Gastroesophageal sphincter (tissue), 4 donors: ENCODE measurements around the gene SHC2. TPM values are rescaled to one million over a fixed set of nuclear protein-coding genes. Genes with fewer than 3 reads are reported as not detected.

ENCODE experiments used
- ATAC-seq: fragments of 150-250 bp; one replicate; pipeline ENCODE4 v1.9.1; 2016; ENCODE audit warnings: mild to moderate bottlenecking, moderate library complexity
- H3K27ac ChIP-seq, 4 donors: fragments of 200-600 bp; sonication (generic) in 3 of 4; 1 replicate in 3 of 4; 2 replicates in 1 of 4; pipeline ENCODE4 v1.5.1; 2016 to 2019
- H3K27me3 ChIP-seq: fragments of 200-600 bp; sonication (generic); one replicate; pipeline ENCODE4 v1.5.1; 2019
- H3K36me3 ChIP-seq, 2 donors: fragments of 200-600 bp; sonication (generic); one replicate each; pipeline ENCODE4 v1.5.1; 2019; ENCODE audit warnings: control low read depth in 1 of 2
- H3K4me1 ChIP-seq, 3 donors: fragments of 200-600 bp; sonication (generic); 1 replicate in 2 of 3; 2 replicates in 1 of 3; pipeline ENCODE4 v1.5.1; 2016 to 2019; ENCODE audit warnings: control low read depth in 2 of 3
- H3K4me3 ChIP-seq, 2 donors: fragments of 200-600 bp; sonication (generic); one replicate each; pipeline ENCODE4 v1.5.1; 2019; ENCODE audit warnings: mild to moderate bottlenecking in 1 of 2, moderate library complexity in 1 of 2
- H3K9me3 ChIP-seq, 3 donors: fragments of 200-600 bp; sonication (generic); one replicate each; pipeline ENCODE4 v1.5.1; 2017 to 2019; ENCODE audit warnings: control low read depth in 2 of 3
- CTCF ChIP-seq, 4 experiments: fragments of 200-600 bp in 2 of 4; fragments of 450-650 bp in 2 of 4; sonication (generic) in 1 of 4; IDR thresholded peaks; one replicate each; pipeline ENCODE4 v1.5.1; 2017 to 2019; ENCODE audit warnings: antibody characterized with exemption in 4 of 4, mild to moderate bottlenecking in 2 of 4, moderate library complexity in 2 of 4
- EP300 ChIP-seq: sonication (generic); formaldehyde crosslinking; IDR thresholded peaks from one replicate; pipeline ENCODE4 v1.6.1; 2017; ENCODE audit warnings: antibody characterized with exemption, mild to moderate bottlenecking
- POLR2A ChIP-seq, 2 donors: fragments of 450-650 bp; IDR thresholded peaks; one replicate each; pipeline ENCODE4 v1.6.1; 2017; ENCODE audit warnings: antibody characterized with exemption in 2 of 2, mild to moderate bottlenecking in 2 of 2, moderate library complexity in 1 of 2
- POLR2AphosphoS5 ChIP-seq: sonication (generic); formaldehyde crosslinking; IDR thresholded peaks from one replicate; pipeline ENCODE4 v1.6.1; 2017; ENCODE audit warnings: antibody characterized with exemption
- WGBS, 2 donors: methylation state at CpG; one replicate each; pipeline ENCODE4 v1.1.5; 2018; ENCODE audit warnings: low coverage in 1 of 2; 5-methylcytosine and 5-hydroxymethylcytosine counted together
- total RNA-seq, 4 donors: library from RNA; depleted of rRNA; stranded (reverse); fragments of >200 nt; gene quantifications; one replicate each; pipeline ENCODE4 v1.1.0, GENCODE V29; 2016

Gene SHC2
- total RNA-seq, 4 donors from 2014 or later, result 14.7 to 24.6 (median 20.4) TPM

- ATAC-seq, result no peak
- WGBS, 2 donors, result 94% methylated on average over 7 of the region's 11 CpGs; no CpG with 5 or more reads in 1 of the 2 donors
- H3K9me3 ChIP-seq, result no peaks in the 10 kb centered on the region
- H3K36me3 ChIP-seq, result no peaks in the 10 kb centered on the region
- H3K27me3 ChIP-seq, result peaks cover 82% of the 10 kb centered on the region
- H3K27ac ChIP-seq, result no peak overlapping the region
- TF ChIP-seq POLR2A (IDR thresholded peaks at IDR 0.05) (no peak), CTCF (IDR thresholded peaks at IDR 0.05) (no peak), EP300 (no peak), POLR2AphosphoS5 (no peak)
- H3K4me1 ChIP-seq, result peaks cover 0 to 8% (median 0%) of the 10 kb centered on the region in 3 donors
- H3K4me3 ChIP-seq, result no peak overlapping the region
Measured at GRCh38 chr19:402786-403185, 58.0 kb downstream of the SHC2 start.

GRCh38 chr19:401866-402511 is 58.8 kb downstream of the SHC2 start:
- Histone ChIP-seq H3K36me3 (no peaks in the 10 kb centered on the region), H3K27ac (no peak overlapping the region), H3K9me3 (no peaks in the 10 kb centered on the region), H3K4me1 (peaks cover 0 to 6% (median 0%) of the 10 kb centered on the region in 3 donors), H3K4me3 (peak overlapping the region in 1 of 2 donors; percentile 28), H3K27me3 (peaks cover 81% of the 10 kb centered on the region)
- 0% methylated on average over 1 of the region's 38 CpGs; no CpG with 5 or more reads in 1 of the 2 donors for WGBS, 2 donors
- TF ChIP-seq CTCF (IDR thresholded peaks at IDR 0.05) (no peak), POLR2AphosphoS5 (no peak), EP300 (no peak), POLR2A (IDR thresholded peaks at IDR 0.05) (no peak)
- ATAC-seq, result no peak

GRCh38 chr19:400976-401865 is 59.6 kb downstream of the SHC2 start:
- peaks cover 73% of the 10 kb centered on the region for H3K27me3 ChIP-seq
- TF ChIP-seq CTCF (IDR thresholded peaks at IDR 0.05) (no peak), POLR2A (IDR thresholded peaks at IDR 0.05) (no peak), EP300 (no peak), POLR2AphosphoS5 (no peak)
- peaks cover 0 to 6% (median 0%) of the 10 kb centered on the region in 3 donors for H3K4me1 ChIP-seq
- no peak overlapping the region for H3K27ac ChIP-seq
- H3K36me3 ChIP-seq, result no peaks in the 10 kb centered on the region
- 47% methylated on average over 3 of the region's 43 CpGs; no CpG with 5 or more reads in 1 of the 2 donors for WGBS, 2 donors
- ATAC-seq, result no peak
- H3K9me3 ChIP-seq, result no peaks in the 10 kb centered on the region
- H3K4me3 ChIP-seq, result no peak overlapping the region

- no peak overlapping the region for H3K27ac ChIP-seq
- H3K4me1 ChIP-seq, result peaks cover 0 to 6% (median 0%) of the 10 kb centered on the region in 3 donors
- H3K36me3 ChIP-seq, result no peaks in the 10 kb centered on the region
- peaks cover 59% of the 10 kb centered on the region for H3K27me3 ChIP-seq
- no peak for ATAC-seq
- H3K9me3 ChIP-seq, result no peaks in the 10 kb centered on the region
- 78% methylated on average over 6 of the region's 9 CpGs; no CpG with 5 or more reads in 1 of the 2 donors for WGBS, 2 donors
- TF ChIP-seq POLR2AphosphoS5 (no peak), CTCF (IDR thresholded peaks at IDR 0.05) (no peak), EP300 (no peak), POLR2A (IDR thresholded peaks at IDR 0.05) (no peak)
- no peak overlapping the region for H3K4me3 ChIP-seq
Measured at GRCh38 chr19:399370-399769, 61.5 kb downstream of the SHC2 start.
